MM.1S (cell line): ENCODE data around the gene SLC16A12.
"Not testable (repeated sequence)": the region's sequence is repeated elsewhere in the genome, so short reads cannot be mapped to it uniquely, and the experiment has no call there.

Experiments
- DNase-seq: peaks from one replicate; pipeline ENCODE4 v3.0.0-alpha.2; 2015
- H2AFZ ChIP-seq: fragments of 300-600 bp; sonication (generic); 2 replicates; pipeline ENCODE4 v1.6.0; 2016; ENCODE audit warnings: antibody characterized with exemption, low read length
- H3F3A ChIP-seq: fragments of 300-600 bp; sonication (generic); 2 replicates; pipeline ENCODE4 v1.6.1; 2016; ENCODE audit warnings: mild to moderate bottlenecking, antibody characterized with exemption, low read length, moderate library complexity, mixed read lengths; ENCODE audit not compliant: insufficient read depth
- H3K27ac ChIP-seq: fragments of 300-600 bp; sonication (generic); 2 replicates; pipeline ENCODE4 v1.5.1; 2016; ENCODE audit warnings: mild to moderate bottlenecking, low read length
- H3K27me3 ChIP-seq: fragments of 300-600 bp; sonication (generic); replicated peaks from 2 replicates; pipeline ENCODE4 v1.6.0; 2016; ENCODE audit warnings: low read length; ENCODE audit not compliant: insufficient read depth
- H3K36me3 ChIP-seq: fragments of 300-600 bp; sonication (generic); replicated peaks from 2 replicates; pipeline ENCODE4 v1.6.1; 2016; ENCODE audit warnings: mild to moderate bottlenecking, low read length, mixed read lengths; ENCODE audit not compliant: insufficient read depth
- H3K4me1 ChIP-seq: fragments of 300-600 bp; sonication (generic); 2 replicates; pipeline ENCODE4 v1.6.1; 2016; ENCODE audit warnings: low read length, mixed read lengths
- H3K4me2 ChIP-seq: fragments of 300-600 bp; sonication (generic); 2 replicates; pipeline ENCODE4 v1.6.0; 2016; ENCODE audit warnings: low read depth, low read length
- H3K4me3 ChIP-seq: fragments of 300-600 bp; sonication (generic); 2 replicates; pipeline ENCODE4 v1.5.1; 2016; ENCODE audit warnings: low read length, mixed read lengths
- H3K79me2 ChIP-seq: fragments of 300-600 bp; sonication (generic); 2 replicates; pipeline ENCODE4 v1.6.1; 2016; ENCODE audit warnings: mixed run types, low read length, mixed read lengths
- H3K9ac ChIP-seq: fragments of 300-600 bp; sonication (generic); 2 replicates; pipeline ENCODE4 v1.6.1; 2016; ENCODE audit warnings: low read length, mixed read lengths
- H3K9me2 ChIP-seq: fragments of 300-600 bp; sonication (generic); replicated peaks from 2 replicates; pipeline ENCODE4 v1.6.1; 2016; ENCODE audit warnings: mild to moderate bottlenecking, low read length, mixed read lengths; ENCODE audit not compliant: insufficient read depth
- H3K9me3 ChIP-seq: fragments of 300-600 bp; sonication (generic); replicated peaks from 2 replicates; pipeline ENCODE4 v1.6.1; 2016; ENCODE audit warnings: mild to moderate bottlenecking, low read length, mixed read lengths; ENCODE audit not compliant: insufficient read depth
- H4K20me1 ChIP-seq: fragments of 300-600 bp; sonication (generic); 2 replicates; pipeline ENCODE4 v1.6.1; 2016; ENCODE audit warnings: mild to moderate bottlenecking, low read length, moderate library complexity, mixed read lengths; ENCODE audit not compliant: insufficient read depth
- CTCF ChIP-seq: fragments of 300-600 bp; sonication (generic); IDR thresholded peaks from 2 replicates; pipeline ENCODE4 v1.5.1; 2016; ENCODE audit warnings: antibody characterized with exemption, low read length, mixed read lengths
- EZH2 ChIP-seq: fragments of 300-600 bp; sonication (generic); optimal IDR thresholded peaks from 2 replicates; pipeline ENCODE3; 2017; ENCODE audit warnings: low read depth, mild to moderate bottlenecking, antibody characterized with exemption, low read length, mixed read lengths
- EZH2phosphoT487 ChIP-seq: fragments of 300-600 bp; sonication (generic); IDR thresholded peaks from 2 replicates; pipeline ENCODE4 v1.6.1; 2018; ENCODE audit warnings: antibody characterized with exemption, low read length

SLC16A12 gene

GRCh38 chr10:89407792-89408191 is 127.6 kb downstream of the SLC16A12 start:
- DNase-seq, H3K4me1 ChIP-seq, H3K9me2 ChIP-seq, H3K27me3 ChIP-seq, H3K9ac ChIP-seq, H3K36me3 ChIP-seq, H2AFZ ChIP-seq, H3K9me3 ChIP-seq, H4K20me1 ChIP-seq, H3K27ac ChIP-seq, H3F3A ChIP-seq, H3K79me2 ChIP-seq, H3K4me3 ChIP-seq, H3K4me2 ChIP-seq: not testable (repeated sequence)

GRCh38 chr10:89406178-89406577 is 129.2 kb downstream of the SLC16A12 start:
- H2AFZ ChIP-seq, H3K36me3 ChIP-seq, H3K27ac ChIP-seq, H3K9me3 ChIP-seq, H3K9ac ChIP-seq, H3K4me1 ChIP-seq, H3F3A ChIP-seq, DNase-seq, H3K4me2 ChIP-seq, H4K20me1 ChIP-seq, H3K27me3 ChIP-seq, H3K9me2 ChIP-seq, H3K4me3 ChIP-seq, H3K79me2 ChIP-seq: not testable (repeated sequence)

DNA sequence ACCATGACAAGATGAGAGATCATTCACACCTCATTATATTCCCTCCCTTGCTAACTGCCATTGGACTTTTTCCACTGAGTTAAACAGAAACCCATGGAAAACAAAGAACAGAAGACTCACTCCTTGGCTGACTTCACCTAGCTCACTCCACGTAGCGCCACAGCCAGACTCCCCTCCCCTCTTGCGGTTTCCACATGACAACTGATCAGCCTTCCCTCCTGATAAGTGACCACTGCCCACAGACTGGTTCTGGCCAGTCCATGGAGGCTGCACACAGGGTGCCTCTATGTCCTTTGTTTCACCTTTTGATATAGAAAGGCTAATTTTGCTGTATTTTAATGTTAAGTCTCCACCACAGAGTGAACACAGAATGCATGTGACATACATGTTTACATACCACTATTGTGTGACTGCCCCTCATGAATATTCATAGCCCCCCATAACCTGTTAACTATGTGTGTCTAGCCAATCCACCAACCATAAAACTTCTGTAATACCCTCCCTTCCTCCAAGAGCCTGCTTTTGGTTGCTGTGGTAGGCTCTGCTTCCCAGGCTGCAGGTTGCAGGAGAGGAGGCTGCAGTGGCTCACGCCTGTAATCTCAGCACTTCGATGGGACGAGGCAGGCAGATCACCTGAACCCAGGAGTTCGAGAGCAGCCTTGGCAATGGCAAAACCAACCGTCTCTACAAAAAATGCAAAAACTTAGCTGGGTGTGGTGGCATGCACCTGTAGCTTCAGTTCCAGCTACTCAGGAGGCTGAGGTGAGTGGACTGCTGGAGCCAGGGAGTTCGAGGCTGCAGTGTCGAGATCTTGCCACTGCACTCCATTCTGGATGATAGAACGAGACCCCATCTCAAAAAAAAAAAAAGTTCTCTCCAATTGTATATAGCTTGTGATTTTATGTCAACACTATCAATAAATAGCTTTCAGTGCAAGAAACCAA is 131.0 kb downstream of the SLC16A12 start:
- Histone ChIP-seq H3K4me2 (no peak overlapping the region), H2AFZ (no peak overlapping the region), H3K4me3 (no peak overlapping the region), H3K4me1 (no peaks in the 10 kb centered on the region), H3K9me2 (no peaks in the 10 kb centered on the region), H3K79me2 (no peaks in the 10 kb centered on the region), H3K27me3 (no peaks in the 10 kb centered on the region), H3K36me3 (no peaks in the 10 kb centered on the region), H4K20me1 (no peaks in the 10 kb centered on the region), H3F3A (no peaks in the 10 kb centered on the region), H3K9ac (no peak overlapping the region), H3K27ac (no peak overlapping the region), H3K9me3 (no peaks in the 10 kb centered on the region)
- TF ChIP-seq EZH2phosphoT487 (no peak), CTCF (no peak), EZH2 (no peak)
- no peak for DNase-seq

GRCh38 chr10:89403043-89403442 is 132.4 kb downstream of the SLC16A12 start:
- no peaks in the 10 kb centered on the region for H3K27me3 ChIP-seq
- H3K79me2 ChIP-seq, result no peaks in the 10 kb centered on the region
- no peak overlapping the region for H3K4me3 ChIP-seq
- H3K36me3 ChIP-seq, result no peaks in the 10 kb centered on the region
- no peak for DNase-seq
- H4K20me1 ChIP-seq, result no peaks in the 10 kb centered on the region
- no peaks in the 10 kb centered on the region for H3K4me1 ChIP-seq
- H3F3A ChIP-seq, result no peaks in the 10 kb centered on the region
- no peak overlapping the region for H3K27ac ChIP-seq
- TF ChIP-seq CTCF, result no peak
- no peak for TF ChIP-seq EZH2
- TF ChIP-seq EZH2phosphoT487, result no peak
- H3K9me3 ChIP-seq, result no peaks in the 10 kb centered on the region
- no peak overlapping the region for H2AFZ ChIP-seq
- H3K9ac ChIP-seq, result no peak overlapping the region
- H3K4me2 ChIP-seq, result no peak overlapping the region
- H3K9me2 ChIP-seq, result no peaks in the 10 kb centered on the region
